Adrenal gland (tissue), 12 donors: Measurements from ENCODE around the gene NCK2. TPM values are rescaled to one million over a fixed set of nuclear protein-coding genes. Genes with fewer than 3 reads are reported as not detected.

Experiments used
- DNase-seq, 7 donors: peaks; one replicate each; pipeline ENCODE4 v3.0.0-alpha.2; 2019 to 2020
- H3K27ac ChIP-seq, 5 donors: fragments of 200-600 bp; sonication (generic) in 4 of 5; 1 replicate in 3 of 5; 2 replicates in 2 of 5; pipeline versions ENCODE4 v1.5.1 to v1.8.0; 2016 to 2020; ENCODE audit warnings: mild to moderate bottlenecking in 1 of 5
- H3K27me3 ChIP-seq: fragments of 200-600 bp; 2 replicates; pipeline ENCODE4 v1.8.0; 2021
- H3K36me3 ChIP-seq, 2 donors: fragments of 200-600 bp; replicated peaks in 1 of 2; 1 replicate in 1 of 2; 2 replicates in 1 of 2; pipeline versions ENCODE4 v1.5.1 to v1.8.0; 2018 to 2022
- H3K4me1 ChIP-seq, 2 donors: fragments of 200-600 bp; replicated peaks in 1 of 2; 1 replicate in 1 of 2; 2 replicates in 1 of 2; pipeline versions ENCODE4 v1.5.1 to v1.8.0; 2018 to 2021
- H3K4me3 ChIP-seq, 4 donors: fragments of 200-600 bp; sonication (generic) in 3 of 4; one replicate each; pipeline ENCODE4 v1.5.1; 2016 to 2018
- H3K9me3 ChIP-seq, 3 donors: fragments of 200-600 bp; sonication (generic) in 1 of 3; replicated peaks in 1 of 3; 1 replicate in 2 of 3; 2 replicates in 1 of 3; pipeline versions ENCODE4 v1.5.1 to v1.8.0; 2016 to 2021
- CTCF ChIP-seq, 6 experiments: fragments of 450-650 bp in 4 of 6; fragments of 200-600 bp in 2 of 6; sonication (generic) in 1 of 6; IDR thresholded peaks; 1 replicate in 5 of 6; 2 replicates in 1 of 6; pipeline versions ENCODE4 v1.5.1 to v1.8.0; 2016 to 2021; ENCODE audit warnings: antibody characterized with exemption in 6 of 6, mild to moderate bottlenecking in 2 of 6, moderate library complexity in 1 of 6
- POLR2A ChIP-seq, 2 donors: fragments of 450-650 bp; IDR thresholded peaks; one replicate each; pipeline ENCODE4 v1.6.1; 2017; ENCODE audit warnings: antibody characterized with exemption in 2 of 2, mild to moderate bottlenecking in 2 of 2, moderate library complexity in 1 of 2
- WGBS, 4 donors: extraction: QIAGEN DNeasy Blood & Tissue Kit in 2 of 4; methylation state at CpG; one replicate each; pipeline versions ENCODE4 v1.1.5 to v1.1.7; 2013 to 2017; 5-methylcytosine and 5-hydroxymethylcytosine counted together
- intact Hi-C, 2 donors: fragments of 100-400 bp; cut with DNase I; formaldehyde crosslinking; loops; one replicate each; pipeline versions ENCODE4 v1.14.1 to v1.15.0; 2022 to 2023
- polyA plus RNA-seq, 3 donors: library from polyadenylated mRNA; stranded (reverse); fragments of 200-250 nt in 2 of 3; fragments of 350-450 nt in 1 of 3; fragmentation: Illumina TruSeq in 1 of 3; extraction: RNeasy Lipid Tissue Mini Kit (QIAGEN cat#74804) in 1 of 3; gene quantifications; one replicate each; pipeline ENCODE4 v1.2.3, GENCODE V29; 2013 to 2014
- total RNA-seq, 9 donors: library from RNA; depleted of rRNA in 4 of 9; stranded (reverse); fragments of >200 nt in 4 of 9; fragments of 120-200 nt in 1 of 9; fragmentation: NEBNext Ultra II Directional in 1 of 9; extraction: Animal tissue kit (Norgen Biotek cat#: 25700) in 1 of 9; gene quantifications; one replicate each; pipeline versions ENCODE4 v1.1.0 to v1.2.4, GENCODE V29; 2013 to 2023
- donor health status: healthy with polysubstance abuse.
- donor health status: Bipolar disorder and iron deficiency.
- donor health status: DM: yes; HTN: yes; CAD: no.
- donor health status: DM: no; HTN: no; CAD: no.
- donor health status: DM: no; HTN: no; CAD: no.
- donor health status: DM: yes; HTN: yes; CAD: no.

Gene NCK2
- total and polyA plus RNA-seq, 12 donors = 13.7 to 56.0 (median 37.3) TPM

GRCh38 chr2:105764059-105764458 is 19.3 kb downstream of the NCK2 start:
- intact Hi-C loops = no loop called here
- H3K36me3 ChIP-seq = no peaks in the 10 kb centered on the region
- WGBS, 4 donors = 58 to 84% (median 72%) methylated on average over 4 to 9 of the region's 9 CpGs
- H3K27ac ChIP-seq = no peak overlapping the region
- TF ChIP-seq POLR2A (IDR thresholded peaks at IDR 0.05) = no peak
- no peak for TF ChIP-seq CTCF (IDR thresholded peaks at IDR 0.05)
- no peaks in the 10 kb centered on the region for H3K27me3 ChIP-seq
- H3K4me3 ChIP-seq = no peak overlapping the region
- DNase-seq = no peak
- H3K4me1 ChIP-seq = peaks cover 0 to 21% of the 10 kb centered on the region in 2 donors
- no peaks in the 10 kb centered on the region for H3K9me3 ChIP-seq

- DNase-seq = no peak
- intact Hi-C loops = no loop called here
- H3K36me3 ChIP-seq = no peaks in the 10 kb centered on the region
- TF ChIP-seq POLR2A (IDR thresholded peaks at IDR 0.05) (no peak), CTCF (IDR thresholded peaks at IDR 0.05) (no peak)
- H3K9me3 ChIP-seq = no peaks in the 10 kb centered on the region
- peaks cover 0 to 29% of the 10 kb centered on the region in 2 donors for H3K4me1 ChIP-seq
- WGBS, 4 donors = 92 to 96% (median 94%) methylated on average over 10 of the region's 10 CpGs
- no peak overlapping the region for H3K27ac ChIP-seq
- no peaks in the 10 kb centered on the region for H3K27me3 ChIP-seq
- no peak overlapping the region for H3K4me3 ChIP-seq
These were observed 20.9 kb downstream of the NCK2 start for GRCh38 chr2:105765415-105766299.

- Histone ChIP-seq H3K4me1 (peaks cover 0 to 31% of the 10 kb centered on the region in 2 donors), H3K27me3 (no peaks in the 10 kb centered on the region), H3K27ac (no peak overlapping the region), H3K4me3 (no peak overlapping the region), H3K36me3 (no peaks in the 10 kb centered on the region), H3K9me3 (no peaks in the 10 kb centered on the region)
- WGBS, 4 donors = 92 to 95% (median 95%) methylated on average over 7 of the region's 7 CpGs
- intact Hi-C loops = no loop called here
- no peak for TF ChIP-seq POLR2A (IDR thresholded peaks at IDR 0.05)
- no peak for DNase-seq
These were observed 21.7 kb downstream of the NCK2 start for GRCh38 chr2:105766300-105766866.

- intact Hi-C loops = no loop called here
- 83 to 99% (median 93%) methylated on average over 6 of the region's 6 CpGs for WGBS, 4 donors
- H3K27ac ChIP-seq = no peak overlapping the region
- no peak for DNase-seq
- no peak for TF ChIP-seq POLR2A (IDR thresholded peaks at IDR 0.05)
- TF ChIP-seq CTCF (IDR thresholded peaks at IDR 0.05) = no peak
- H3K4me1 ChIP-seq = peaks cover 5 to 31% of the 10 kb centered on the region in 2 donors
- H3K4me3 ChIP-seq = no peak overlapping the region
- H3K27me3 ChIP-seq = no peaks in the 10 kb centered on the region
- no peaks in the 10 kb centered on the region for H3K36me3 ChIP-seq
- H3K9me3 ChIP-seq = no peaks in the 10 kb centered on the region
These were observed 23.5 kb downstream of the NCK2 start for GRCh38 chr2:105768176-105768575.
